Subcutaneous adipose tissue (tissue), 4 donors: ENCODE results near the gene MYH11. TPM values are rescaled to one million over a fixed set of nuclear protein-coding genes. Genes with fewer than 3 reads are reported as not detected.

Experiments
- total RNA-seq, 4 donors: library from RNA; depleted of rRNA; stranded (reverse); fragments of >200 nt; gene quantifications; one replicate each; pipeline ENCODE4 v1.1.0, GENCODE V29; 2016
- TF ChIP-seq, protein P1 (sequence below): fragments of 450-650 bp; IDR thresholded peaks from one replicate; pipeline ENCODE4 v1.5.1; 2016; ENCODE audit warnings: low read depth, mild to moderate bottlenecking, control low read depth, antibody characterized with exemption, moderate library complexity

The MYH11 gene
- total RNA-seq, 4 donors from 2014 or later: 9.5 to 43.7 (median 23.0) TPM

- TF ChIP-seq, protein P1, sequence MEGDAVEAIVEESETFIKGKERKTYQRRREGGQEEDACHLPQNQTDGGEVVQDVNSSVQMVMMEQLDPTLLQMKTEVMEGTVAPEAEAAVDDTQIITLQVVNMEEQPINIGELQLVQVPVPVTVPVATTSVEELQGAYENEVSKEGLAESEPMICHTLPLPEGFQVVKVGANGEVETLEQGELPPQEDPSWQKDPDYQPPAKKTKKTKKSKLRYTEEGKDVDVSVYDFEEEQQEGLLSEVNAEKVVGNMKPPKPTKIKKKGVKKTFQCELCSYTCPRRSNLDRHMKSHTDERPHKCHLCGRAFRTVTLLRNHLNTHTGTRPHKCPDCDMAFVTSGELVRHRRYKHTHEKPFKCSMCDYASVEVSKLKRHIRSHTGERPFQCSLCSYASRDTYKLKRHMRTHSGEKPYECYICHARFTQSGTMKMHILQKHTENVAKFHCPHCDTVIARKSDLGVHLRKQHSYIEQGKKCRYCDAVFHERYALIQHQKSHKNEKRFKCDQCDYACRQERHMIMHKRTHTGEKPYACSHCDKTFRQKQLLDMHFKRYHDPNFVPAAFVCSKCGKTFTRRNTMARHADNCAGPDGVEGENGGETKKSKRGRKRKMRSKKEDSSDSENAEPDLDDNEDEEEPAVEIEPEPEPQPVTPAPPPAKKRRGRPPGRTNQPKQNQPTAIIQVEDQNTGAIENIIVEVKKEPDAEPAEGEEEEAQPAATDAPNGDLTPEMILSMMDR: no peak
Observed at GRCh38 chr16:15721018-15721417, 135.8 kb downstream of the MYH11 start.

- TF ChIP-seq, protein P1: no peak
Observed at GRCh38 chr16:15716694-15717447, 140.0 kb downstream of the MYH11 start.

GRCh38 chr16:15715221-15715620, 141.6 kb downstream of the MYH11 start:
- TF ChIP-seq, protein P1: no peak

DNA sequence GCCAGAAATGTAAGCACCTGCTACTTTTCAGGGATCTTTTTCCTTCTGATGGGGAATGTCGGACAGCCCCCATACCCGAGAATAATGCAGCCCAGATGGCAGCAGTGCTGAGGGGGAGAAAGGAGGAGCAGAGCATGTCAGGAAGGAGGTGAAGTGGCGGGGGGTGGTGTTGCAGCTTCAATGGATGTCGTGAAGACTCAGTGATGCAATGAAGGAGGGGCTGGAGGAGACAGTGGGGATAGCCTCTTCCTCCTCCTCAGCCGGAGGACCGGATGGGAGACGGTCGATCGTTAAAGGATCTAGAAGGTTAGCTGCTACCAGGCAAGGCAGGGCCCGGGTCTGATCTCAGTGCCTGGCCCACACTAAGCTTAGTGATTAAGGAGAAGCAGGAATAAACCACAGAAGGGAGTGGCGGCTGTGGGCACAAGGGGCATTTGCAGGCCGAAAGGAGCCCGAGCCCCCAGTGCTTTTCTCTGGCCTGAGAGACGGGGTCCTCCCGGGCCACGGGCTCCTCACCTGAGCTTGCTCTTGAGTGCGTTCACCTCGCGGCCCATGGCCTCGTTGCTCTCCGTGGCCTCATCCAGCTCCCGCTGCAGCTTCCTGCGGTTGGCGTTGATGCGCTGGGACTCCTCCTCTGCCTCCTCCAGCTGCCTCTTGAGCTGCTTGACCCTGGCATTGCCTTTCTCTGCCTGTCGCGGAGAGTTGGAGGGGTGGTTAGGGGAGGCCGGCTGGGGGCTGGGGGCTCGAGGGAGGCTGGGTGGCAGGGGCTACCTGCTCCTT, 142.2 kb downstream of the MYH11 start:
- TF ChIP-seq, protein P1: no peak

DNA sequence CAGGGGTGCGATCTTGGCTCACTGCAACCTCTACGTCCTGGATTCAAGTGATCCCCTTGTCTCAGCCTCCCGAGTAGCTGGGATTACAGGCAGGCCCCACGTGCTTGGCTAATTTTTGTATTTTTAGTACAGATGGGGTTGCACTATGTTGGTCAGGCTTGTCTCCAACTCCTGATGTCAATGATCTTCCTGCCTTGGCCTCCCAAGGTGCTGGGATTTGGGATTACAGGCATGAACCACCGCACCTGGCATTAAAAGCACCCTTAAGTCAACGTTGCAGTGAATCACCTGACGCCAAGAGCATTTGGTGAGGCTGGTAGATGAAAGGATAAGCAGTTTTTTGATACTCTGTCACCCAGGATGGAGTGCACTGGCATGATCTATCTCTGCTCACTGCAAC, 147.8 kb downstream of the MYH11 start:
- TF ChIP-seq, protein P1: no peak

DNA sequence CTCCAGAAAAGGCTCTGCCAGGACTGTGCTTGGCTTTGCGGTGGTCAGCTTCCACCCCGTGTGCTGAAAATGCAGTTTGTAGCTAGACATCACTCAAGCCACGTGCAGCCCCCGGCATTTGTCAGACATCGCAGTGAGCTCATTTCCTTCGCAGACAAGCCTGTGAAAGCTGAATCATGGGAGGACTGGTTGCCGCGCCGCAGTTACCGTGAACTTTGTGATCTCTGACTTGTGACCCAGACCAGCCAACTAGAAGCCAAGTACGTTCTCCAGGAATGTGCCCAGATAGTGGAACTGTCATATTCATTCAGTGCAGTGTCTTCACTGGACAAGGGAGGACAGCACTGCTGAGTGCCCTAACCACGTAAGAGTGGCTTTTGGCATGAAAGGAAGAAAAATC, 148.7 kb downstream of the MYH11 start:
- TF ChIP-seq, protein P1: no peak

DNA sequence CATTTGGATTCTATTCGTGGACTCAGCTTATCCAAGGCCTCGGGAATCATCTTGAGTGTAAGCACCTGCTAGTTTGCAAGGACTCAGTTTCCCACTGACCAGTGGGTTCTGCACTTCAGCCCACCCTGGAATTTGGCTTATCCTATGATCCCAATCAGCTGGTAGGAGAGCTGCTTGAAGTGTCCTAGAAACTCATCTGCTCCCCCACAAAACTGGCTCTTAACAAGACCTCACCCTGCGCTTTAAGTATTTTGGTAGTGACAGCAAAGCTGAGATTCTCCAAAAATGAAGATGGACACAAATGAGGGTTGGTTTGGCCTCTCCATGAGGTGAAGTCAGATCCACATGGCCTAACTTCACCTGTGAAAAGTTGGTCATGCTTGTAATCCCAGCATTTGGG, 149.5 kb downstream of the MYH11 start:
- TF ChIP-seq, protein P1: no peak
